GM19328 (cell line): Measurements from ENCODE around the gene ADORA3.

ENCODE experiments used
- ATAC-seq: cut with Tn5 transposase; IDR thresholded peaks from one replicate; pipeline ENCODE4 v1.9.1; 2021; ENCODE audit warnings: mild to moderate bottlenecking, moderate library complexity; ENCODE audit not compliant: unreplicated experiment

Gene ADORA3

DNA sequence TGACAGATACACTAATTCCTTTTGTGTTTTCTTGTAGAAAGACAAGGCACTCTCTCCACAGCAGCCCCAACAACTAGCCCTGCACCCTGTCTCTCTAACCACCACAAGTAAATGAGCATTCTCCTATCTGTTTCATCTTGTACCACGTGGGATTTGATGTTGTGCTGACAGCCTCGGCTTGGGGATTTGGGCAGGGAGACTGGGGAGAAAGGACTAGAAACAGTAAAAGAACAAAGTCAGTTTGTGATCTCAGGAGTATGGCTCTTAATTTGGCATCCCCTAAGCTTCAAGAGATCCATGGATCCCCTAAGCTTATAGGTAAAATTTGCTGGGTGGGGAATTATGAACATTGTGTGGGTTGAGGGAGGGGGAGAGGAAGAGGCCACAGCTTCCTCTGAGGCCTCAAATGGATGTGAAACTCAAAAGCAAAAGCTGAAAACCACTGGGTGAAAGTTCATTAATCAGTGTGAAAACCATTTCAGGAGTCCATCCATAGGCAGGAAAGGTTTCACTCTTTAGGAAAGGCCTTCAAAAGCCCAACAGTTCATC lies 26.6 kb downstream of the ADORA3 start:
- peak; percentile 68 for ATAC-seq

DNA sequence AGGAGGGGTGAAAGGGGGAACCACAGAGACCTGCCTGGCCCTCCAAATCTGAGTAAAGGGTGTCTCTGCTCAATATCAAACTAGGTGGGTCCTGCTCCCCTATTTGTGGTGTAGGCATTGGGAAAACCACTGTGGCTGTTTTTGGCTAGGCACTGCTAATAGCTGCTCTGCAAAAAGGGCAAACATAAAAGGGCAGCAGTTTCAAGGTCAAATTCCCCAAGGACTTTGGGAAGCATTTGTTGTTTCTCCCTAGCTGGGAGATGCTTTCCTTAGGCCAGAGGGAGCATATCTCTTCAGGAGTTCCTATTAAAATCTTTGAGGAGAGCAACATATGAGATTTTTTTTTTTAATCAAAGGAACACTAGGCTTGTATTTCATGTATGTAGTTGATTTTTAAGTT lies 27.2 kb downstream of the ADORA3 start:
- ATAC-seq: no peak

DNA sequence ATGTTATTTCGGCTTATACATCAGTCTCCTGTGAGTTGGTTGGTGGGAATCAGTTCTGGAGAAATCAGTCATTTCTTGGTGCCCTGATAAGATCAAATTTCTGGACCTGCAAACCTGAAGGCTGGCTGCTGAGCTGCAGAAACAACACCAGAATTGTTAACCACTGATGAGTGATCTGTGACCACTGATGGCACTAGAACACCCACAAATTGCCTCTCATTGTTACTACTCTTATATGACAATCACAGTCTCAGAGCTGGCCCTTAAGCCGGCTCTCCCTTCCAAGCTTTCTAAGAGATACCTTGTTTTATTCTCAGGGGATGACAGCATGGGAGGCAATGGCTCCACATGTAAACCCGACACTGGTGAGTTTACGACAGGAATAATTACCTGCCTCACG lies 27.7 kb downstream of the ADORA3 start:
- ATAC-seq: no peak

DNA sequence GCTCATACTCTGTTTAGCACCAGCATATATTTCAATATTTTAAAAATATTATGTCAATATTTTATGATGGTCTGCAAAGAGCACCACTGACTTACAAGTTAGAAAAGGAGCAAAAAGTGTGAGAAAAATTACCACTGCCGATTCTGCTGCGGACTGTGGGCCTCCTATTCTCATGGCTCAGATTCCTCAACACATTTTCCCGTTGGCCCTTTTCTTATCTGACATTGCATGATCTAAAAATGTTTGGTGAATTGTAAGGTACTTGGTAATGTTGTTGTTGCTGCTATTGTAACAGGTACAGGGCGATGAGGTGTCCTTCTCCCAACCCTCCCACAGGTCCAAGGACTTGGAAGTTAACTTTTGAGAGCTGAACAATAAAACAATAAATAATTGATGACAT lies 28.9 kb downstream of the ADORA3 start:
- ATAC-seq: no peak

GRCh38 chr1:111474106-111474505 lies 29.3 kb downstream of the ADORA3 start:
- no peak for ATAC-seq

DNA sequence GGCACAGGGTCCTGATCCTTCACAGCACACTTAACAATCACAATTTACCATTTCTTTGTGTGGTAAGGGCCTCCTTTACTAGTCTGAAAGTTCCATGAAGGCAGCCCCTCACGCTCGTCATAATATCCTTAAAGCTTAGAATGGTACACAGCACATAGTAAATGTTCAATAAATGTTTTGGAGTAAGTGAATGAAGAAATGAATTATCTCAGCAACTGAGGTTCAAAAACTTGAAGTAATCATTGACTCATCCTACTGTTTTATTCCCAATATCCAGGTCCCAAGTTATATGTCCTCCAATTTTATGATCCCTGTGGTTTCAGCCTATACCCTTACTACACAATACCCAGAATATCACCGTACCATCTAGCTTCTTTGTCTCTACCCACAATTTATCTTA lies 31.9 kb downstream of the ADORA3 start:
- no peak for ATAC-seq

GRCh38 chr1:111471012-111471411 lies 32.4 kb downstream of the ADORA3 start:
- peak; percentile 69 for ATAC-seq

DNA sequence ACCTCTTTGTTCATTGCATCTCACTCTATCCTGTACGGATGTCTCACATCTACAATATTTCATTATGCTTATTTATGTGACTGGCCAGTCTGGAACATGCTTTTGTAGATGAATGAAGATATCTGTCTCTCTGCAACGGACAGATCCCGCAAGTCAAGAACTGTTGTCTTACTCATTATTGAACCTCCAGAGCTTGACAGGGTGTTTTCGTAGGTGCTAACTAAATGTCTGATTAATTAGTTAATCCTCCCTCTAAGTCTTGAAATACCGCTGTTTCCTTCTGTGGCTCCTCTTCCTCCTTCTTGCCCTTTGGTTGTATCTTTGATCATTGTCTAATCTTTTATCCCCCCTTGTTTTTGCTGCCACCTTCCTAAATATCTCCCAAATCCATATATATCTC lies 32.8 kb downstream of the ADORA3 start:
- ATAC-seq: no peak

DNA sequence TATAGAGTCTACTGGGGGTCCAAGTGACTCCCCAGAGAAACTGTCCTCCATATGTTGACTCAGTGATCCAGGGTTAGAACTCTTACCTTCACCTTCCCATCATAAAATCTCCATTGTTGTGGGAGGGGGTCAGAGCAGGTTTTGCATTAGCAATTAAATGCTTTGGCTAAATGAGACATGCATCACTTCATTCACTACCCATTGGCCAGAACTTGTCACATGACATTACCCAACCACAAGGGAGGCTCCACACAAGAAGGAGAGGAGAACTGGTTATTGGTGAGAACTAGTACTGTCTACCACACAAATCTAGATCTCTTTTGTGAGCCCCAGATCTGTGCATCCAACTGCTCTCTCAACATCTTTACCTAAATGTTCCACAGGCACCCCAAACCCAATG lies 33.9 kb downstream of the ADORA3 start:
- ATAC-seq: no peak

DNA sequence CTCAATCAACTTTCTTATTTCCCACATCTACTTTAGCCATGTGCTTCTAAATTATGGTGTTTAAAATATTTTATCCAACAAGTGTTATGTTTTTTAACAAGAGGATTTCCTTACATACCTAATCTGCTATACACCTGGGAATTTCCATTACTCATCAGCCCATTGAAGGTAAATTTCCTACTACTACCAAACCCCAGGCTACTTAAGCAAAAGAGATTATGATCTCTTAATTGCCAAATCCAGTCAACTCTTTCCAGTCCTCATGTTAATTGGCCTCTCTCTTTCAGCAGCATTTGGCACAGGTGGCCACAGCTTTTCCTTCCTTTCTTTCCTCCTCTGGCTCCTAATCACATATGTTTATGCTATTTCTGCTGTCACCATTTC lies 34.7 kb downstream of the ADORA3 start:
- no peak for ATAC-seq

DNA sequence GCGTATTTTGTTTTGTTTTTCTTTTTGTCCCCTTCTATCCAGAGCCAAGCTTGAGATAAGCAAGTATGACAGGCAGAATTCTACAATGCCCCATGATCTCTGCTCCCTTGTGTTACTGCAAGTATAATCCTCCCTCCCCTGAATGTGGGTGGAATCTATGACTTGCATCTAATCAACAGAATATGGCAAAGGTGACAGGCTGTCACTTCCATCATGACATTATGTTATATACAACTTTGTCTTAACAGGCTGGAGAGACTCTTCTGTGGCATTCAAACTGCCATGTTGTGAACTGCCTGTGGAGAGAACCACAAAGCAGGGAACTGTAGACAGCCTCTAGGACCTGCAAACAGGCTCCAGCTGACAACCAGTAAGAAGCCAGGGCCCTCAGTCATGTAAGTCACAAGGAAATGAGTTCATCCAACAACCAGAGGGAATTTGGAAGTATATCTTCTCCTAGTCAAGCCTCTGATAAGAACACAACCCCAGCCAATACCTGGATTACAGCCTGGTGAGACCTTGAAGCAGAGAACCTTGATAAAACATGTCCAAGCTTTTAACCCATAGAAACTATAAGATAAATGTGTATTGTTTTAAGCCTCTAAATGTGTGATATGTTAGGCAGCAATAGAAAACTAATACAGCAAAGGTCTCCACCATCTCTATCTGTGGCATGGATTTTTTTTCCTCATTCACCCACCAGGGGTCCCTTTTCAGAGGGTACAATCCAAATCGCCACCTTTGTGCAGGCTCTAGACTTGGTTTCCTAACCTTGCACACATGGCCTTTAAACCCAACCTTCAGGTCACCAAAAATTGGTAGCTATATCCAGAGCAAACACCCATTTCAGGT lies 35.3 kb downstream of the ADORA3 start:
- no peak for ATAC-seq

- no peak for ATAC-seq
Observed at GRCh38 chr1:111466480-111466879, 37.0 kb downstream of the ADORA3 start.

DNA sequence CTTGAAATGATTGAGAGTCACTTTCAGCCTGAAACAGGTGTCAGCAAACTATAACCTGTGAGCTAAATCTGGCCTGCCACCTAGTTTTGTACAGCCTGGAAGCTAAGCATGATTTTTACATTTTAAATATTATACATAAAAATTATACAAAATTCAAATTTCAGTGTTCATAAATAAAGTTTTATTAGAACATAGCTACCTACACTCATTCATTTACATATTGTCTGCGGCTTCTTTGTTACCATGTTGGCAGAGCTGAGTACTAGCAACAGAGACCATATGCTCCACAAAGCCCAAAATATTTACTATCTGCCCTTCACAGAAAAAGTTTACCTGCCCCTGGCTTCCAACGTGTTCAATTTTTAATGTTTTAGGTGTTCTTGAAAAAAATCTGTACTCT lies 37.7 kb downstream of the ADORA3 start:
- no peak for ATAC-seq

- ATAC-seq: no peak
Observed at GRCh38 chr1:111463029-111463683, 40.3 kb downstream of the ADORA3 start.

GRCh38 chr1:111462370-111463028 lies 40.9 kb downstream of the ADORA3 start:
- ATAC-seq: no peak

DNA sequence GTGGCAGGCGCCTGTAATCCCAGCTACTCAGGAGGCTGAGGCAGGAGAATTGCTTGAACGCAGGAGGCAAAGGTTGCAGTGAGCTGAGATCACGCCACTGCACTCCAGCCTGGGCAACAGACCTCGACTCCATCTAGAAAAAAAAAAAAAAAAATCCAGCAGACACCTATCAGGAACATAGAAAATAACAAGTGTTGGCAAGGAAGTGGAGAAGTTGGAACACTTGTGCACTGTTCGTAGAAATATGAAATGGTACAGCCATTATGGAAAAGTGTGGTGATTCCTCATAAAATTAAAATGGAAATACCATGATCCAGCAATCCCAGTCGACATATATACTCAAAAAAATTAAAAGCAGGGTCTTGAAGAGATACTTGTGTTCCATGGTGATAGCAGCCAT lies 41.7 kb downstream of the ADORA3 start:
- no peak for ATAC-seq

GRCh38 chr1:111455642-111456031 lies 47.8 kb downstream of the ADORA3 start:
- ATAC-seq: no peak

- ATAC-seq: no peak
Observed at GRCh38 chr1:111454859-111455641, 48.4 kb downstream of the ADORA3 start.

DNA sequence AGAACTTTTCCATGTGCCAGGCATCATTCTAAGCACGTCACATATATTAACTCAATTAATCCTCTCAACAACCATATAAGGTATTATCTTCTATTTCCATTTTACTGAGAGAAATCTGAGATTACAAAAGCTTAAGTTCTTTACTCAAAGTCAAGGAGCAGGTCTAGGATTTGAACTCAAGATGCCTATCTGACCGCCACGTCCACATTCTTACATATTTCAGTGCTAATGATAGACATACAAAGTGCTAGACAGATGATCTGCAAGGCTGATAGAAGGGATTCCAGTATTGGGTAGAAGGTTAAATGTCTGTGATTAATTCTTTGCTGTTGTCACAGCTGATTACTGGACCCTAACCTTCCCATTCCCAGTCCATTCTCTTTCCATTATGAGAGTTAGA lies 49.7 kb downstream of the ADORA3 start:
- no peak for ATAC-seq

DNA sequence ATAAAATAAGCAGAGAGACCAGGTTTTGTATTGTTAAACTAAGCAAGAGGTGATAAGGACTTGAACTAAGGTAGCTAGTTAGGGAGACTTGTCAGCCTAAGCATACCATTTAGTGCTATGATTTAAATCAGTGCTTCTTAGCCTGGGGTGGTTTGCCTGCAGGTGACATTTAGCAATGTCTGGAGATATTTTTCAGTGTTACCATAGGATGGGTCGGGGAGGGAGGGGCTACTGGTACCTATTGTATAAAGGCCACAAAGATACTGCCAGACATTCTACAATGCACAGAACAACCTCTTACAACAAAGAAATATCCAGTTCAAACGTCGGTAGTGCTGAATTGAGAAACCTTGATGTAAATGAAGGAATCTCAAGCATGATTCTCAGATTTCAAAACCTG lies 50.9 kb downstream of the ADORA3 start:
- ATAC-seq: no peak

DNA sequence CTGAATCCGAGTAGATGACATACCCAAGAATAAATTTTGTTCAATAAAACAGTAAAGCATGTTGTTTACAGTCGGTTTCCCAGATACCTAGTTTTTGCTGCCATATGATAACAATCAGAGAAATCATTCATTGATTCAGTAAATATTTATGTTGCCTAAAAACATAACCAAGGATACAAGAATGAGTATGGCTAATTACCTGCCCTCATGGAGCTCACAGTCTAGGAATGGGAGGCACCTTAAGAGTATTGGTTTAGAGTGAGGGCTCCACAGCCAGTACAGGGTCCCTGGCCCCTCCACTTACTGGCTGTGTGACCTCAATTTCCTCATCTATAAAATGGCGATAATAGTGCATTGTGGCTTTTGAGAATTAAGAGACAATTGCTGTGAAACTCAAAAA lies 53.2 kb downstream of the ADORA3 start:
- no peak for ATAC-seq
